Esophagus muscularis mucosa (tissue), 4 donors: ENCODE measurements around the gene GTF3C1.

Experiments
- EP300 ChIP-seq: sonication (generic); formaldehyde crosslinking; IDR thresholded peaks from one replicate; pipeline ENCODE4 v1.6.1; 2017; ENCODE audit warnings: antibody characterized with exemption
- POLR2A ChIP-seq: fragments of 450-650 bp; IDR thresholded peaks from one replicate; pipeline ENCODE4 v1.6.1; 2017; ENCODE audit warnings: antibody characterized with exemption, moderate library complexity, mild to moderate bottlenecking, low read depth
- POLR2AphosphoS5 ChIP-seq, 2 donors: sonication (generic); formaldehyde crosslinking; IDR thresholded peaks; one replicate each; pipeline ENCODE4 v1.6.1; 2017; ENCODE audit warnings: antibody characterized with exemption in 2 of 2
- TF ChIP-seq, protein P1 (sequence below), 3 experiments: fragments of 200-600 bp in 2 of 3; fragments of 450-650 bp in 1 of 3; sonication (generic) in 2 of 3; IDR thresholded peaks; one replicate each; pipeline ENCODE4 v1.5.1; 2017 to 2019; ENCODE audit warnings: antibody characterized with exemption in 3 of 3, mild to moderate bottlenecking in 2 of 3, moderate library complexity in 1 of 3

DNA sequence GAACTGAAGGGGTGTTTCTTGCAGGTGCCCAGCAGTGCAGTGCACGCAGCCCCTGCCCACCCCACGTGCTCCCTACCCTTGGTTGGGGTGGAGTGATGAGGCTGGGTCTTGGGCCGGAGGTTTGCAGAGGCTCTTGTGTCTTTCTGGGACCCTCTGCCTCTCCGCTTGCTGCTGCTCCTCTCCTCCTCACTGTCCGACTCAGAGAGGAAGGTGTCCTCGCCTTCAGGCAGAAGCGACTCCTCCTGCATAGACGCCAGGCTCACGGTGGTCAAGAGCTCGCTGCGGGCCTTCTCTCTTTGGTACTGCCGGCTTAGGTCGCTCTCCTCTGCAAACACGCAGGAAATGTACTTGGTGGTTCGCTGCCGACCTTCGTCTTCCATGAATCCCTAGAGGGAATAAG, 42.9 kb downstream of the GTF3C1 start:
- TF ChIP-seq, protein P1, sequence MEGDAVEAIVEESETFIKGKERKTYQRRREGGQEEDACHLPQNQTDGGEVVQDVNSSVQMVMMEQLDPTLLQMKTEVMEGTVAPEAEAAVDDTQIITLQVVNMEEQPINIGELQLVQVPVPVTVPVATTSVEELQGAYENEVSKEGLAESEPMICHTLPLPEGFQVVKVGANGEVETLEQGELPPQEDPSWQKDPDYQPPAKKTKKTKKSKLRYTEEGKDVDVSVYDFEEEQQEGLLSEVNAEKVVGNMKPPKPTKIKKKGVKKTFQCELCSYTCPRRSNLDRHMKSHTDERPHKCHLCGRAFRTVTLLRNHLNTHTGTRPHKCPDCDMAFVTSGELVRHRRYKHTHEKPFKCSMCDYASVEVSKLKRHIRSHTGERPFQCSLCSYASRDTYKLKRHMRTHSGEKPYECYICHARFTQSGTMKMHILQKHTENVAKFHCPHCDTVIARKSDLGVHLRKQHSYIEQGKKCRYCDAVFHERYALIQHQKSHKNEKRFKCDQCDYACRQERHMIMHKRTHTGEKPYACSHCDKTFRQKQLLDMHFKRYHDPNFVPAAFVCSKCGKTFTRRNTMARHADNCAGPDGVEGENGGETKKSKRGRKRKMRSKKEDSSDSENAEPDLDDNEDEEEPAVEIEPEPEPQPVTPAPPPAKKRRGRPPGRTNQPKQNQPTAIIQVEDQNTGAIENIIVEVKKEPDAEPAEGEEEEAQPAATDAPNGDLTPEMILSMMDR (IDR thresholded peaks at IDR 0.05): no peak
- TF ChIP-seq EP300 (no peak), POLR2A (no peak), POLR2AphosphoS5 (IDR thresholded peaks at IDR 0.05) (no peak)
